Measurements from ENCODE around the gene GOLGA7B.

Gene GOLGA7B

DNA sequence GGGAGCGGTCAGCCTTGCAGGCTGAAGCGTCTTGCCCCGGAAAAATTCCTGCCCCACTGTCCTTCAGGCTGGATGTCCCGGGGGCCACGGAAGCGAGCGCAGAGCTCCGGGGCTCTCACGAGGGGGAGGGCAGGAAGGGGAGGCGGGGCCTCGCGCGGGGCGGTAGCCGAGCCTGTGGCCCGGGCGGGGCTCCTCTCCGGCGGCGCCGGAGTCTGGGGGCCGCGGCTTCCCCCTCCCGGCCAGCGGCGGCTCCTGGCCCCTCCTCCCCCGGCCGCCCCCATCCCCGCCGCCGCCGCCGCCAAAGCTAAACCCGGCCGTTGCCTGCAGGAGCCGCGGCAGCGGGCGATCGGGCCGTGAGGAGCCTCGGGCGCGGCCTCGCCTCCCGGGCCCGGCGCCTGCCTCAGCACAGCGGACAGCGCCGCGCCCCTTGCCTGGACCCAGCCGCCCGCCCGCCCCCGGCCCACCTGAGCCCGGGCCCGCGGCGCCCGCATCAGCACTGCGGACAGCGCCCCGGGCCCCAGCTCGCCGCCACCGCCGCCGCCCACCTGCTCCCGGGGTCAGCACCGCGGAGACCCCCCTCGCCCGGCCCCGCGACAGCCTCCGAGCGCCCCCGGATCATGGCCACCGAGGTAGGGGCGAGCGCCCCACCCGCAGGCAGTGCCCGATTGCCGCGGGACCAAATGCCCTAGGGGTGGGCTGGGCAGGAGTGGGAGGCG, at the start of gene GOLGA7B:
GOLGA7B (plus strand) TSS at position 157 of the 716 bp plus-strand sequence; CDS start at position 618, 461 bp downstream.
- TF ChIP-seq, protein P1, sequence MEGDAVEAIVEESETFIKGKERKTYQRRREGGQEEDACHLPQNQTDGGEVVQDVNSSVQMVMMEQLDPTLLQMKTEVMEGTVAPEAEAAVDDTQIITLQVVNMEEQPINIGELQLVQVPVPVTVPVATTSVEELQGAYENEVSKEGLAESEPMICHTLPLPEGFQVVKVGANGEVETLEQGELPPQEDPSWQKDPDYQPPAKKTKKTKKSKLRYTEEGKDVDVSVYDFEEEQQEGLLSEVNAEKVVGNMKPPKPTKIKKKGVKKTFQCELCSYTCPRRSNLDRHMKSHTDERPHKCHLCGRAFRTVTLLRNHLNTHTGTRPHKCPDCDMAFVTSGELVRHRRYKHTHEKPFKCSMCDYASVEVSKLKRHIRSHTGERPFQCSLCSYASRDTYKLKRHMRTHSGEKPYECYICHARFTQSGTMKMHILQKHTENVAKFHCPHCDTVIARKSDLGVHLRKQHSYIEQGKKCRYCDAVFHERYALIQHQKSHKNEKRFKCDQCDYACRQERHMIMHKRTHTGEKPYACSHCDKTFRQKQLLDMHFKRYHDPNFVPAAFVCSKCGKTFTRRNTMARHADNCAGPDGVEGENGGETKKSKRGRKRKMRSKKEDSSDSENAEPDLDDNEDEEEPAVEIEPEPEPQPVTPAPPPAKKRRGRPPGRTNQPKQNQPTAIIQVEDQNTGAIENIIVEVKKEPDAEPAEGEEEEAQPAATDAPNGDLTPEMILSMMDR (conservative IDR thresholded peaks at IDR 0.05; ENCODE audit: low read length) = no peak
- H3K4me3 ChIP-seq (ENCODE audit: low read length) = peak within 1 kb of the TSS; percentile 40
- DNase-seq (ENCODE audit: low read depth) = peak; percentile 7

DNA sequence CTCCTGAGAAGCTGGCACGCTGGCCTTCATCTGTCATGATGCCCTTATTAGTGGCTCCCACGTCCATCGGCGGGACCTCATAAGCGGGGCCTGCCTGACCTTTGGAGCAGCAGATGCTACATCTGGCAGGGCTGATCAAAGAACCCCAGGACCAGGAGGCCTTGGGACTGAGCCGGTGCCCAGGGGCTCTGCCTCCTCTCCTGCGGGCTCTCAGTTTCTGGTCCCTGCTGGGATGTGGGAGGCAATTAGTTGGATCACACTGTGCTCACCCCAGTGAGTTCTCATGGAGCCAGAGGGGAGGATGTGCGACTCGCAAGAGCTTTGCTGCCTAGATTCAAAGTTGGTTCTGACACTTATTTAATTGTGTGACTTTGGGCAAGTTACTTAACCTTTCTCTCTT, 49.2 kb upstream of the GOLGA7B start:
- TF ChIP-seq, protein P1 (conservative IDR thresholded peaks at IDR 0.05; ENCODE audit: low read length) = no peak
- no peak for DNase-seq (ENCODE audit: low read depth)
- no peak overlapping the region for H3K4me3 ChIP-seq (ENCODE audit: low read length)

GRCh38 chr10:97801422-97801821, 48.2 kb upstream of the GOLGA7B start:
- H3K4me3 ChIP-seq (ENCODE audit: low read length) = no peak overlapping the region
- DNase-seq (ENCODE audit: low read depth) = no peak
- TF ChIP-seq, protein P1 (conservative IDR thresholded peaks at IDR 0.05; ENCODE audit: low read length) = no peak

DNA sequence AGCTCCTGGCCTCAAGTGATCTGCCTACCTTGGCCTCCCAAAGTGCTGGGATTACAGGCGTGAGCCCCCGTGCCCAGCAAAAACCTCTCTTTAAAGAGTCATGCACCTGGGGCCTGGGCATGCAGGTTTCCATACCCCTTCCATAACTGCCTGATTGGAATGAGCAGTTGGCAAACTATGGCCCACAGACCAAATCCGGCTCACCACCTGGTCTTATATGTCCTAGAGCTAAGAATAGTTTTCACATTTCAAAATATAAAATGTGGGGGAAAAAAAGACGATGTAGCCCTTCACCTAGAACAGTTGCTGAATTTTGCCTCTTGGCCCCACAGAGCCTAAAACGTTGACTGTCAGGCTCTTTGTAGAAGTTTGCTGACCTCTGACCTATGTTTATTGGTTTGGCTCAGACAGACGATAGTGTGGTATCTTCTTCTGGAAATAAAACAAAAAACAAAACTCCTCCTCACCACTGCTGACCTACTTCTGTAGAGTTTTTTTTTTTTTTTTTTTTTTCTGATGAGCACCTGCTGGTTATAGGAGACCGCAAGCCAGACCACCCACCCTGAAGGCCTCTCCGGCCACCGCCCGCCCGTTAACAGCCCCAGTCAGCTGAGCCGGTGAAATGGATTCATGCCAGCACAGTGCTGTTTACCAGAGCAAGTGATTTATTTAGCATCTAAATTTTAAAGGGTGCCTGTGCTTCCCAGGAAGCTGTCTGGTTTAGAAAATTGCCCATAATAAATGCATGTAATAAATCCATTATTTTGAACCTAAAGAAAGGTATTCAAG, 44.4 kb upstream of the GOLGA7B start:
- TF ChIP-seq, protein P1 (conservative IDR thresholded peaks at IDR 0.05; ENCODE audit: low read length) = no peak

DNA sequence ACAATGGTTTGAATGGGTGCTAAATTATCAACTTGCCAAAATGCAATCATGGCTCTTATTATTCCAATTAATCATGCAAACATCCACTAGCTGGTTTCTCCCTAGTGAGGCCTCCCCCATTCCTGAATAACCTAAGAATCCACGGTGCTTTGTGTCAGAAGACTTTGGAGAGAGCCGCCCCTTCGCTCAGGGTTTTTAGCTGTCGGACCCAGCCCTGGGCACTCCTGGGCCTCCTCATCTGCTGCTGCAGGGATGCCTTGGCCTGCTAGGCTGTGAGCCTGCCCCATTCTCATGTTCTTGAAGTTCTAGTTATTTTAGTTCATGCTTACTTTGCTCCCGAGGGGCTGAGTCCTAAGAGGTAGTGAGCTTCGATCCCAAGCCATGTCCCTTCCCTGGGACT, 43.7 kb upstream of the GOLGA7B start:
- TF ChIP-seq, protein P1 (conservative IDR thresholded peaks at IDR 0.05; ENCODE audit: low read length) = no peak
- DNase-seq (ENCODE audit: low read depth) = no peak
- no peak overlapping the region for H3K4me3 ChIP-seq (ENCODE audit: low read length)

More for the DNA sequence above, 44.4 kb upstream of the GOLGA7B start:
- H3K4me3 ChIP-seq (ENCODE audit: low read length) = no peak overlapping the region
- no peak for DNase-seq (ENCODE audit: low read depth)

DNA sequence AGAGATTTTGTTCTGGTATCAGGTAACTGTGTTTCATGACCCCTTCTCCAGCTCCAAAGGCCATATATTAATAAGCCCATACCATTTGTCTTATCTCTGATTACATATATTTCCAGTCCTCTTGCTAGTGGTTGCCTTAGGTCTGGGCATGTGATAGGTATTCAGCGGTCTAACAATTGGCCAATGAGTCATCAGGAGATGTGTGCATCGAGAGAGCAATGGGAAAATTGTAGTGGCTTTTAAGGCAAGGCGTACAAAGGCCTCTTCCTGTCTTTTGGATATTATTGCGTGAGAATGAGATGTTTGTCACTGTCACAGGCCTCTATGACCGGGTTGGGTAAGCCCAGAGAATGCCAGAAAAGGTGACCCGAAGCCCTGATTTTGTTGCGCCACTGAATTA, 39.2 kb upstream of the GOLGA7B start:
- H3K4me3 ChIP-seq (ENCODE audit: low read length) = no peak overlapping the region
- DNase-seq (ENCODE audit: low read depth) = no peak
- TF ChIP-seq, protein P1 (conservative IDR thresholded peaks at IDR 0.05; ENCODE audit: low read length) = no peak
